K562 (cell line): Measurements from ENCODE around the gene BEST4. TPM values are rescaled to one million over a fixed set of nuclear protein-coding genes. Genes with fewer than 3 reads are reported as not detected.

Experiments used
- BCL6 ChIP-seq: fragments of 250-450 bp; sonication (Bioruptor Pico); IDR thresholded peaks from 2 replicates; pipeline ENCODE4 v1.4.0; 2020
- CC2D1A ChIP-seq: fragments of 450-650 bp; IDR thresholded peaks from 2 replicates; pipeline ENCODE4 v1.6.1; 2017; ENCODE audit warnings: mild to moderate bottlenecking
- CEBPB ChIP-seq: fragments of 450-650 bp; IDR thresholded peaks from 2 replicates; pipeline ENCODE4 v1.6.1; 2016; ENCODE audit warnings: missing genetic modification characterization, missing compliant biosample characterization
- E2F4 ChIP-seq: sonication (generic); formaldehyde crosslinking; IDR thresholded peaks from 2 replicates; pipeline ENCODE4 v1.8.0; 2022; ENCODE audit warnings: mild to moderate bottlenecking, low read depth, missing genetic modification reagents
- ELF4 ChIP-seq: fragments of 450-650 bp; formaldehyde crosslinking; IDR thresholded peaks from 2 replicates; pipeline ENCODE4 v1.4.0; 2022; ENCODE audit warnings: missing genetic modification characterization
- HSF4 ChIP-seq: fragments of 250-450 bp; sonication (Bioruptor Pico); IDR thresholded peaks from 2 replicates; pipeline ENCODE4 v2.1.2; 2022; ENCODE audit warnings: mild to moderate bottlenecking, moderate library complexity, borderline replicate concordance
- RBM15 ChIP-seq: fragments of 200-400 bp; formaldehyde crosslinking; IDR thresholded peaks from 2 replicates; pipeline ENCODE4 v1.6.1; 2018; ENCODE audit warnings: mild to moderate bottlenecking, low read length, moderate library complexity; ENCODE audit not compliant: insufficient read depth
- SMARCC2 ChIP-seq: fragments of 450-650 bp; IDR thresholded peaks from 2 replicates; pipeline ENCODE4 v1.6.1; 2017; ENCODE audit warnings: antibody characterized with exemption, moderate library complexity, mild to moderate bottlenecking, low read depth
- TAL1 ChIP-seq: fragments of 450-650 bp; IDR thresholded peaks from 2 replicates; pipeline ENCODE4 v1.6.1; 2016; ENCODE audit warnings: mild to moderate bottlenecking
- YBX1 ChIP-seq: fragments of 450-650 bp; IDR thresholded peaks from 2 replicates; pipeline ENCODE4 v1.7.1; 2016; ENCODE audit warnings: mild to moderate bottlenecking
- ZNF347 ChIP-seq: fragments of 450-650 bp; formaldehyde crosslinking; IDR thresholded peaks from 2 replicates; pipeline ENCODE4 v1.4.0; 2020; ENCODE audit warnings: low read depth, mild to moderate bottlenecking, moderate library complexity
- ZNF764 ChIP-seq: fragments of 250-450 bp; sonication (Bioruptor Pico); IDR thresholded peaks from 2 replicates; pipeline ENCODE4 v1.4.0; 2020; ENCODE audit warnings: low read depth, mild to moderate bottlenecking, moderate library complexity
- ZNF830 ChIP-seq: fragments of 250-450 bp; sonication (Bioruptor Pico); IDR thresholded peaks from 2 replicates; pipeline ENCODE4 v1.5.0; 2021; ENCODE audit warnings: mild to moderate bottlenecking
- polyA plus RNA-seq, 8 experiments: library from polyadenylated mRNA; depleted of rRNA in 4 of 8; stranded (reverse) in 5 of 8; unstranded in 3 of 8; fragments of >200 nt; fragmentation: Nextera tagmentation in 2 of 8; fragmentation: Illumina TruSeq in 1 of 8; extraction: Ambion mirVana in 2 of 8; extraction: Trizol in 1 of 8; gene quantifications; 2 replicates each; pipeline versions ENCODE4 v1.2.1 to v1.2.3, GENCODE V29; 2011 to 2014; ENCODE audit warnings: inconsistent platforms in 1 of 8, missing spikeins in 1 of 8
- total RNA-seq, 7 experiments: library from RNA; depleted of rRNA in 6 of 7; stranded (reverse); fragments of >200 nt in 6 of 7; fragmentation: Illumina TruSeq in 2 of 7; extraction: Trizol in 2 of 7; gene quantifications; 2 replicates each; pipeline versions ENCODE4 v1.2.1 to v1.2.3, GENCODE V29; 2011 to 2021; ENCODE audit warnings: low replicate concordance in 1 of 7
- TF ChIP-seq, protein P1 (sequence below): fragments of 450-650 bp; formaldehyde crosslinking; IDR thresholded peaks from 2 replicates; pipeline ENCODE4 v1.4.0; 2020; ENCODE audit warnings: mild to moderate bottlenecking
- TF ChIP-seq, protein P2 (sequence below): fragments of 200-600 bp; sonication (generic); IDR thresholded peaks from one replicate; pipeline ENCODE4 v1.6.1; 2012; ENCODE audit warnings: mild to moderate bottlenecking, low read depth, low read length, inconsistent platforms

Gene BEST4
- total and polyA plus RNA-seq, 9 of the 15 experiments (the other 6 are each of a cell fraction or from before 2014, with no cell fraction given): 0.07 to 0.11 TPM; not detected in 7

DNA sequence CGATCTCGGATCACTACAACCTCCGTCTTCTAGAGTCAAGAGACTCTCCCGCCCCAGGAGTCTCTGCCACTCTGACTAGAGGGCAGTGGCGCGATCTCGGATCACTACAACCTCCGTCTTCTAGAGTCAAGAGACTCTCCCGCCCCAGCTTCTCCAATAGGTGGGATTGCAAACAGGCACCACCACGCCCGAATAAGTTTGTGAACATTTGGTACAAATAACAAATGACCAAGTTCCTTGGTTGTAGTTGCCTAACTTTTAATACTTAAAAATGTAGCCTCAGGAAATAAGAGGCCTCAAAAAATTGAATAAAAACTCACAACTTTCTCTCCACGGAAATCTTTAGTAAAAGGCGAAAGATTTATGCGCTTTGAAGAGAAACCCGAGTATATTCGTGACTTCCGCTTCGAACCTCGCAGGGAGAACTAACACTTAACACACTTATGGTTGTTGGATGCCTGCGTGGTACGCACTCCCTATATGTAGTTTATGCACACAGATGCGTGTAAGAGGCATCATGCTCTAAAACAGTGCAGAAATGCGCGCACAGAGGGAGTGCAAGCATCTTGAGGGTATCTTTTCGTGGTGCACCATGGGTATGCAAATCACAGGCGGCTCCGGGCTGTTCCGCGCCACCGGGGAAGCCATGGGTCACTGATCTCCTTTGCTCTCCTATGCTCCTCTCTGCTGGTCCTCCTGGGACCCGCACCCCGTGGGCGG lies 31.8 kb upstream of the BEST4 start (continued):
- TF ChIP-seq E2F4 (no peak), RBM15 (no peak), ELF4 (CRISPR knock-in tag) (peak; percentile 81; the same call in 1 of the 2 replicates), SMARCC2 (peak; percentile 51; the same call in 1 of the 2 replicates), ZNF347 (CRISPR knock-in tag) (peak; percentile 45; the same call in 1 of the 2 replicates), YBX1 (no peak), CEBPB (tag) (peak; percentile 84), TAL1 (no peak), ZNF764 (peak; percentile 82; the same call in 1 of the 2 replicates), HSF4 (no peak), ZNF830 (CRISPR knock-in tag) (0 out of 2 replicates have a peak, but pooled peaks have one; percentile 40), CC2D1A (peak; percentile 15; the same call in 1 of the 2 replicates), BCL6 (no peak)
- TF ChIP-seq, protein P1, sequence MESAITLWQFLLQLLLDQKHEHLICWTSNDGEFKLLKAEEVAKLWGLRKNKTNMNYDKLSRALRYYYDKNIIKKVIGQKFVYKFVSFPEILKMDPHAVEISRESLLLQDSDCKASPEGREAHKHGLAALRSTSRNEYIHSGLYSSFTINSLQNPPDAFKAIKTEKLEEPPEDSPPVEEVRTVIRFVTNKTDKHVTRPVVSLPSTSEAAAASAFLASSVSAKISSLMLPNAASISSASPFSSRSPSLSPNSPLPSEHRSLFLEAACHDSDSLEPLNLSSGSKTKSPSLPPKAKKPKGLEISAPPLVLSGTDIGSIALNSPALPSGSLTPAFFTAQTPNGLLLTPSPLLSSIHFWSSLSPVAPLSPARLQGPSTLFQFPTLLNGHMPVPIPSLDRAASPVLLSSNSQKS (CRISPR knock-in tag): no peak
- TF ChIP-seq, protein P2, sequence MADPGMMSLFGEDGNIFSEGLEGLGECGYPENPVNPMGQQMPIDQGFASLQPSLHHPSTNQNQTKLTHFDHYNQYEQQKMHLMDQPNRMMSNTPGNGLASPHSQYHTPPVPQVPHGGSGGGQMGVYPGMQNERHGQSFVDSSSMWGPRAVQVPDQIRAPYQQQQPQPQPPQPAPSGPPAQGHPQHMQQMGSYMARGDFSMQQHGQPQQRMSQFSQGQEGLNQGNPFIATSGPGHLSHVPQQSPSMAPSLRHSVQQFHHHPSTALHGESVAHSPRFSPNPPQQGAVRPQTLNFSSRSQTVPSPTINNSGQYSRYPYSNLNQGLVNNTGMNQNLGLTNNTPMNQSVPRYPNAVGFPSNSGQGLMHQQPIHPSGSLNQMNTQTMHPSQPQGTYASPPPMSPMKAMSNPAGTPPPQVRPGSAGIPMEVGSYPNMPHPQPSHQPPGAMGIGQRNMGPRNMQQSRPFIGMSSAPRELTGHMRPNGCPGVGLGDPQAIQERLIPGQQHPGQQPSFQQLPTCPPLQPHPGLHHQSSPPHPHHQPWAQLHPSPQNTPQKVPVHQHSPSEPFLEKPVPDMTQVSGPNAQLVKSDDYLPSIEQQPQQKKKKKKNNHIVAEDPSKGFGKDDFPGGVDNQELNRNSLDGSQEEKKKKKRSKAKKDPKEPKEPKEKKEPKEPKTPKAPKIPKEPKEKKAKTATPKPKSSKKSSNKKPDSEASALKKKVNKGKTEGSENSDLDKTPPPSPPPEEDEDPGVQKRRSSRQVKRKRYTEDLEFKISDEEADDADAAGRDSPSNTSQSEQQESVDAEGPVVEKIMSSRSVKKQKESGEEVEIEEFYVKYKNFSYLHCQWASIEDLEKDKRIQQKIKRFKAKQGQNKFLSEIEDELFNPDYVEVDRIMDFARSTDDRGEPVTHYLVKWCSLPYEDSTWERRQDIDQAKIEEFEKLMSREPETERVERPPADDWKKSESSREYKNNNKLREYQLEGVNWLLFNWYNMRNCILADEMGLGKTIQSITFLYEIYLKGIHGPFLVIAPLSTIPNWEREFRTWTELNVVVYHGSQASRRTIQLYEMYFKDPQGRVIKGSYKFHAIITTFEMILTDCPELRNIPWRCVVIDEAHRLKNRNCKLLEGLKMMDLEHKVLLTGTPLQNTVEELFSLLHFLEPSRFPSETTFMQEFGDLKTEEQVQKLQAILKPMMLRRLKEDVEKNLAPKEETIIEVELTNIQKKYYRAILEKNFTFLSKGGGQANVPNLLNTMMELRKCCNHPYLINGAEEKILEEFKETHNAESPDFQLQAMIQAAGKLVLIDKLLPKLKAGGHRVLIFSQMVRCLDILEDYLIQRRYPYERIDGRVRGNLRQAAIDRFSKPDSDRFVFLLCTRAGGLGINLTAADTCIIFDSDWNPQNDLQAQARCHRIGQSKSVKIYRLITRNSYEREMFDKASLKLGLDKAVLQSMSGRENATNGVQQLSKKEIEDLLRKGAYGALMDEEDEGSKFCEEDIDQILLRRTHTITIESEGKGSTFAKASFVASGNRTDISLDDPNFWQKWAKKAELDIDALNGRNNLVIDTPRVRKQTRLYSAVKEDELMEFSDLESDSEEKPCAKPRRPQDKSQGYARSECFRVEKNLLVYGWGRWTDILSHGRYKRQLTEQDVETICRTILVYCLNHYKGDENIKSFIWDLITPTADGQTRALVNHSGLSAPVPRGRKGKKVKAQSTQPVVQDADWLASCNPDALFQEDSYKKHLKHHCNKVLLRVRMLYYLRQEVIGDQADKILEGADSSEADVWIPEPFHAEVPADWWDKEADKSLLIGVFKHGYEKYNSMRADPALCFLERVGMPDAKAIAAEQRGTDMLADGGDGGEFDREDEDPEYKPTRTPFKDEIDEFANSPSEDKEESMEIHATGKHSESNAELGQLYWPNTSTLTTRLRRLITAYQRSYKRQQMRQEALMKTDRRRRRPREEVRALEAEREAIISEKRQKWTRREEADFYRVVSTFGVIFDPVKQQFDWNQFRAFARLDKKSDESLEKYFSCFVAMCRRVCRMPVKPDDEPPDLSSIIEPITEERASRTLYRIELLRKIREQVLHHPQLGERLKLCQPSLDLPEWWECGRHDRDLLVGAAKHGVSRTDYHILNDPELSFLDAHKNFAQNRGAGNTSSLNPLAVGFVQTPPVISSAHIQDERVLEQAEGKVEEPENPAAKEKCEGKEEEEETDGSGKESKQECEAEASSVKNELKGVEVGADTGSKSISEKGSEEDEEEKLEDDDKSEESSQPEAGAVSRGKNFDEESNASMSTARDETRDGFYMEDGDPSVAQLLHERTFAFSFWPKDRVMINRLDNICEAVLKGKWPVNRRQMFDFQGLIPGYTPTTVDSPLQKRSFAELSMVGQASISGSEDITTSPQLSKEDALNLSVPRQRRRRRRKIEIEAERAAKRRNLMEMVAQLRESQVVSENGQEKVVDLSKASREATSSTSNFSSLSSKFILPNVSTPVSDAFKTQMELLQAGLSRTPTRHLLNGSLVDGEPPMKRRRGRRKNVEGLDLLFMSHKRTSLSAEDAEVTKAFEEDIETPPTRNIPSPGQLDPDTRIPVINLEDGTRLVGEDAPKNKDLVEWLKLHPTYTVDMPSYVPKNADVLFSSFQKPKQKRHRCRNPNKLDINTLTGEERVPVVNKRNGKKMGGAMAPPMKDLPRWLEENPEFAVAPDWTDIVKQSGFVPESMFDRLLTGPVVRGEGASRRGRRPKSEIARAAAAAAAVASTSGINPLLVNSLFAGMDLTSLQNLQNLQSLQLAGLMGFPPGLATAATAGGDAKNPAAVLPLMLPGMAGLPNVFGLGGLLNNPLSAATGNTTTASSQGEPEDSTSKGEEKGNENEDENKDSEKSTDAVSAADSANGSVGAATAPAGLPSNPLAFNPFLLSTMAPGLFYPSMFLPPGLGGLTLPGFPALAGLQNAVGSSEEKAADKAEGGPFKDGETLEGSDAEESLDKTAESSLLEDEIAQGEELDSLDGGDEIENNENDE: no peak
